Breast epithelium (tissue), 3 donors: ENCODE results near the gene SLC35A2.

Experiments
- POLR2A ChIP-seq: fragments of 450-650 bp; IDR thresholded peaks from one replicate; pipeline ENCODE4 v1.6.1; 2016; ENCODE audit warnings: antibody characterized with exemption, mild to moderate bottlenecking, moderate library complexity
- POLR2AphosphoS5 ChIP-seq, 3 donors: sonication (generic); formaldehyde crosslinking; IDR thresholded peaks; one replicate each; pipeline ENCODE4 v1.6.1; 2017; ENCODE audit warnings: antibody characterized with exemption in 3 of 3
- TF ChIP-seq, protein P1 (sequence below), 3 donors: fragments of 450-650 bp; IDR thresholded peaks; one replicate each; pipeline ENCODE4 v1.5.1; 2016 to 2017; ENCODE audit warnings: antibody characterized with exemption in 3 of 3, mild to moderate bottlenecking in 3 of 3, moderate library complexity in 3 of 3

DNA sequence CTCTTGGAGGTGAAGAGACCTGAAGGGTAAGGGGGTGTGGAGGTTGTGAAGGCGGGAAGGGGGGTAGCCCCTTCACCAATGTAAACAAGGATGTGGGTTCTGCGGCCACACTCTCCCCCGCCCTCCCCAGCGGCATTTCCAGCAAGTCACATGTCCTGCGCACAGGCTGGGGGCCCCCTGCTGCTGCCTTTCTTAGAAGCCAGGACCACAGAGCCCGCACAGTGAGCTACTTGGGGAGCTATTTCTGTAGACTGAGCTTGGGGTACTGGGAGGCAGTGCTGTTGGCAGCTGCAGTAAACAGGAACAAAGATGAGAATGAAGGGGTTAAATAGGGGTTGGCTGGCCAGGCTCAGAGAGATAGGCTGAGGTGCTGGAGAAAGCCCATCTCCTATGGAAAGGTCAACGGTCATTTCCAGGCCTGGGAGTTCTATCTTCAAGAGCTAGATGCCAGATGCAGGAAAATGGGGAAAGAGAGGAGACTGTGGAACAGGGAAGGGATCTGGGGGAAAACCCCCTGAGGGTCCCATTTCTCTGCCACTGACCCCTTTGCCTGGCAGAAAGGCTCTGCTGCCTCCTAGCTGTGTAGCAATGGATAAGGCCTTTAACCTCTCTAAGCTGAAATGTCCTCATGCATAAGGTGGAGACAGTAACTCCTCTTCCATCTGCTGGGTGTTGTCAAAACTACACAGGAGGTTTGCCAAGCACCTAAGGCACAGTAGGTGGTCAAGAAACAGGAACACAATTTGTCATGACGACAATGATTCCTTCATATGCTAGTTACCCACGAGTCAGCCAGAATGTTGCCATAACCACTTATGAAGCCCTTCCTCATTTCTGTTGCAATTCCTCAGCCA, 25.8 kb upstream of the SLC35A2 start:
- TF ChIP-seq, protein P1, sequence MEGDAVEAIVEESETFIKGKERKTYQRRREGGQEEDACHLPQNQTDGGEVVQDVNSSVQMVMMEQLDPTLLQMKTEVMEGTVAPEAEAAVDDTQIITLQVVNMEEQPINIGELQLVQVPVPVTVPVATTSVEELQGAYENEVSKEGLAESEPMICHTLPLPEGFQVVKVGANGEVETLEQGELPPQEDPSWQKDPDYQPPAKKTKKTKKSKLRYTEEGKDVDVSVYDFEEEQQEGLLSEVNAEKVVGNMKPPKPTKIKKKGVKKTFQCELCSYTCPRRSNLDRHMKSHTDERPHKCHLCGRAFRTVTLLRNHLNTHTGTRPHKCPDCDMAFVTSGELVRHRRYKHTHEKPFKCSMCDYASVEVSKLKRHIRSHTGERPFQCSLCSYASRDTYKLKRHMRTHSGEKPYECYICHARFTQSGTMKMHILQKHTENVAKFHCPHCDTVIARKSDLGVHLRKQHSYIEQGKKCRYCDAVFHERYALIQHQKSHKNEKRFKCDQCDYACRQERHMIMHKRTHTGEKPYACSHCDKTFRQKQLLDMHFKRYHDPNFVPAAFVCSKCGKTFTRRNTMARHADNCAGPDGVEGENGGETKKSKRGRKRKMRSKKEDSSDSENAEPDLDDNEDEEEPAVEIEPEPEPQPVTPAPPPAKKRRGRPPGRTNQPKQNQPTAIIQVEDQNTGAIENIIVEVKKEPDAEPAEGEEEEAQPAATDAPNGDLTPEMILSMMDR (IDR thresholded peaks at IDR 0.05), result no peak
- no peak for TF ChIP-seq POLR2A
- peak in 1 of 3 donors; percentile 42 for TF ChIP-seq POLR2AphosphoS5 (IDR thresholded peaks at IDR 0.05)
